CD4-positive, CD25-positive, alpha-beta regulatory T cell (primary cell): ENCODE results near the gene SLC25A13. TPM values are rescaled to one million over a fixed set of nuclear protein-coding genes. Genes with fewer than 3 reads are reported as not detected.
A peak's percentile ranks its signal among the peaks of the same experiment; 100 is the strongest.

Experiments
- ATAC-seq, 2 donors: fragments of 150-1000 bp; cut with Tn5 transposase; one replicate each; pipeline ENCODE4 v1.10.0; 2021; ENCODE audit warnings: low read depth in 2 of 2, moderate number of reproducible peaks in 2 of 2, moderate library complexity in 1 of 2
- DNase-seq, 3 donors: peaks; one replicate each; pipeline versions ENCODE4 v3.0.0 to v3.0.0-alpha.2; 2012 to 2022; ENCODE audit warnings: mixed read lengths in 1 of 3
- H3K27ac ChIP-seq: one replicate; pipeline ENCODE4 v1.7.0; 2013; ENCODE audit warnings: mild to moderate bottlenecking, low read length; ENCODE audit not compliant: insufficient read depth, poor library complexity, severe bottlenecking
- H3K27me3 ChIP-seq: one replicate; pipeline ENCODE4 v1.7.0; 2013; ENCODE audit warnings: low read length; ENCODE audit not compliant: control insufficient read depth, insufficient read depth
- H3K36me3 ChIP-seq: one replicate; pipeline ENCODE4 v1.7.0; 2013; ENCODE audit warnings: mild to moderate bottlenecking, low read length, moderate library complexity; ENCODE audit not compliant: control insufficient read depth, insufficient read depth
- H3K4me1 ChIP-seq: 2 replicates; pipeline ENCODE4 v1.7.0; 2013; ENCODE audit warnings: mild to moderate bottlenecking, low read length; ENCODE audit not compliant: insufficient read depth, control insufficient read depth, poor library complexity, severe bottlenecking
- H3K4me3 ChIP-seq: one replicate; pipeline ENCODE4 v1.7.0; 2013; ENCODE audit warnings: low read depth, mild to moderate bottlenecking, low read length, moderate library complexity
- H3K9me3 ChIP-seq, 2 experiments: 1 replicate in 1 of 2; 2 replicates in 1 of 2; pipeline ENCODE4 v1.7.0; 2013; ENCODE audit warnings: low read length in 2 of 2, mild to moderate bottlenecking in 1 of 2, moderate library complexity in 1 of 2; ENCODE audit not compliant: control insufficient read depth in 2 of 2
- H3K27ac Mint-ChIP-seq, 3 donors: one replicate each; pipeline ENCODE4 v1.8.0; 2020 to 2022; ENCODE audit warnings: mild to moderate bottlenecking in 3 of 3, mixed read lengths in 3 of 3, moderate library complexity in 2 of 3
- H3K27me3 Mint-ChIP-seq: one replicate; pipeline ENCODE4 v1.8.0; 2022; ENCODE audit warnings: mild to moderate bottlenecking, mixed read lengths
- H3K36me3 Mint-ChIP-seq: one replicate; pipeline ENCODE4 v1.8.0; 2020; ENCODE audit warnings: mixed read lengths
- H3K4me1 Mint-ChIP-seq, 4 donors: one replicate each; pipeline ENCODE4 v1.8.0; 2020 to 2022; ENCODE audit warnings: mixed read lengths in 4 of 4, mild to moderate bottlenecking in 1 of 4
- H3K4me3 Mint-ChIP-seq, 4 donors: one replicate each; pipeline ENCODE4 v1.8.0; 2020 to 2022; ENCODE audit warnings: mild to moderate bottlenecking in 4 of 4, mixed read lengths in 4 of 4, moderate library complexity in 3 of 4
- H3K9me3 Mint-ChIP-seq, 7 donors: one replicate each; pipeline ENCODE4 v1.8.0; 2020 to 2022; ENCODE audit warnings: mixed read lengths in 7 of 7, mild to moderate bottlenecking in 3 of 7, moderate library complexity in 2 of 7
- polyA plus RNA-seq, 4 donors: library from polyadenylated mRNA; unstranded; fragments of 300-500 nt; fragmentation: Illumina TruSeq; gene quantifications; one replicate each; pipeline ENCODE4 v1.2.3, GENCODE V29; 2021
- total RNA-seq: library from RNA; stranded (reverse); gene quantifications from one replicate; pipeline ENCODE4 v1.2.3, GENCODE V29; 2022

The SLC25A13 gene
- total and polyA plus RNA-seq, 5 donors from 2014 or later: 7.6 to 14.5 (median 8.7) TPM

DNA sequence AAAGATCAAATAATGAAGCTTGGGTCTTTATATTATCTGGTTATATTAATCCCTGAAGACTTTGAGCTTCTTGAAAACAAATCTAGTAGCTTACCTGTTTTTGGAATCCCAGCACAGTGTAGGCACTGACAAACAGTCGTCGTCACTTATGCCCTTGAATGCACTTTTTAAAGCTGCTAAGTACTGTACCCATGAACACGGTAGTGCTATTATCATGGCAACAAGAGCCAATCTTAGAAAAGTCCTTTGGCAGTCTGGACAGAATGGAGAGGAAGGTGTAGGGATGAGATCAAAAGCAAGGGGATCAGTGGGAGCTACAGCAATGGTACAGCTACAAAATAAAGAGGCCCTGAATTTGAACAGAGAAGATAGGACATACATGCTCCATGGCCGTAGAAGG, 9.4 kb downstream of the SLC25A13 start:
- Histone ChIP-seq H3K27me3 (no peaks in the 10 kb centered on the region), H3K4me1 (no peaks in the 10 kb centered on the region), H3K36me3 (no peaks in the 10 kb centered on the region), H3K27ac (no peak overlapping the region), H3K4me3 (no peak overlapping the region), H3K9me3 (no peaks in the 10 kb centered on the region)
- H3K4me3 Mint-ChIP-seq: no peak overlapping the region
- no peaks in the 10 kb centered on the region for H3K9me3 Mint-ChIP-seq
- ATAC-seq (no peak), DNase-seq (no peak)
- H3K27ac Mint-ChIP-seq: no peak overlapping the region
- no peaks in the 10 kb centered on the region for H3K27me3 Mint-ChIP-seq
- peaks cover 5% of the 10 kb centered on the region for H3K36me3 Mint-ChIP-seq
- H3K4me1 Mint-ChIP-seq: peaks cover 32 to 48% (median 39%) of the 10 kb centered on the region in 4 donors

DNA sequence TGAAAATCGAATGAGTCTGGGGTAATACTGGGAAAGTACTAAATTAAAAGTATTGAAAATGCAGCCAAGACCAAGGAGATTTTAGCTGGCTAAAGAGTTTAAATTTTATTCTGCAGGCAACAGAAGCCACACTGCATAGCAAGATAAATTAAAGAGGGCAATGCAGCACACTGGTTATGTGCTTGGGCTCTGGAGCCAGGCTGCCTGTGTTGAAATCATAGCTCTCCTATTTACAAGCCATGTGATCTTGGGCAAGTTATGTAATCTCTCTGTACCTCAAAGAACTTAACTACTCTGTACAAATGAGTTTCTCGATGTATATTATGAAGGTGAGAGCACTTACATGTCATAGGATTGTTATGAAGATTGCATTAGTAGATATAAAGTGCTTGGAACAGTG, 9.9 kb downstream of the SLC25A13 start:
- peak overlapping the region in 1 of 3 donors; percentile 23 for H3K27ac Mint-ChIP-seq
- ATAC-seq (no peak), DNase-seq (no peak)
- H3K4me3 ChIP-seq: no peak overlapping the region
- no peaks in the 10 kb centered on the region for H3K27me3 ChIP-seq
- peaks cover 29 to 45% (median 37%) of the 10 kb centered on the region in 4 donors for H3K4me1 Mint-ChIP-seq
- H3K36me3 Mint-ChIP-seq: peaks cover 5% of the 10 kb centered on the region
- no peaks in the 10 kb centered on the region for H3K36me3 ChIP-seq
- no peak overlapping the region for H3K27ac ChIP-seq
- H3K27me3 Mint-ChIP-seq: no peaks in the 10 kb centered on the region
- no peaks in the 10 kb centered on the region for H3K4me1 ChIP-seq
- H3K4me3 Mint-ChIP-seq: no peak overlapping the region
- no peaks in the 10 kb centered on the region for H3K9me3 Mint-ChIP-seq
- no peaks in the 10 kb centered on the region for H3K9me3 ChIP-seq

DNA sequence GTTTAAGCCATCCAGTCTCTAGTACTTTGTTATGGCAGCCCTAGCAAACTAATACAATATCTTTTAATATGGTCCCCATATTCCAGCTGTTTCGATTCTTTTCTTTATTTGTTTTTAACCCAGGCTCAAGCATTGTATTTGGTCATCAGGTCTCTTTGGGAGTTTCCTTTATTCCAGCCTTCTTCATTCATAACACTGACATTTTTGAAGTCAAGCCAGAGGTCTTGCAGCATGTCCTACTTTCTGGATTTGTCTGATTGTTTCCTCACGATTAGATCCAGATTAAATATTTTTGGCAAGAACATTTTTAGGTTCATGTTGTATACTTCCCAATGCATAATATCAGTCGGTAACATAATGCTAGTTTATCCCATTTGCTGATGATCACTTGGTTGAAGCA, 11.8 kb downstream of the SLC25A13 start:
- Histone ChIP-seq H3K27me3 (no peaks in the 10 kb centered on the region), H3K4me3 (no peak overlapping the region), H3K27ac (no peak overlapping the region), H3K4me1 (no peaks in the 10 kb centered on the region), H3K36me3 (no peaks in the 10 kb centered on the region), H3K9me3 (no peaks in the 10 kb centered on the region)
- no peak for ATAC-seq
- H3K27ac Mint-ChIP-seq: no peak overlapping the region
- H3K27me3 Mint-ChIP-seq: no peaks in the 10 kb centered on the region
- no peaks in the 10 kb centered on the region for H3K9me3 Mint-ChIP-seq
- H3K36me3 Mint-ChIP-seq: peaks cover 9% of the 10 kb centered on the region
- H3K4me3 Mint-ChIP-seq: no peak overlapping the region
- H3K4me1 Mint-ChIP-seq: peaks cover 22 to 46% (median 38%) of the 10 kb centered on the region in 4 donors
- no peak for DNase-seq

- no peak overlapping the region for H3K27ac Mint-ChIP-seq
- DNase-seq (peak in 1 of 3 donors; percentile 10), ATAC-seq (no peak)
- peaks cover 9% of the 10 kb centered on the region for H3K4me1 ChIP-seq
- H3K27me3 Mint-ChIP-seq: no peaks in the 10 kb centered on the region
- H3K4me1 Mint-ChIP-seq: peaks cover 25 to 50% (median 43%) of the 10 kb centered on the region in 4 donors
- no peak overlapping the region for H3K4me3 Mint-ChIP-seq
- H3K36me3 ChIP-seq: no peaks in the 10 kb centered on the region
- H3K9me3 ChIP-seq: no peaks in the 10 kb centered on the region
- H3K27me3 ChIP-seq: no peaks in the 10 kb centered on the region
- no peak overlapping the region for H3K4me3 ChIP-seq
- H3K27ac ChIP-seq: no peak overlapping the region
- peaks cover 9% of the 10 kb centered on the region for H3K36me3 Mint-ChIP-seq
- H3K9me3 Mint-ChIP-seq: no peaks in the 10 kb centered on the region
Measured at GRCh38 chr7:96308950-96309263, 13.0 kb downstream of the SLC25A13 start.

- no peak for DNase-seq
- H3K36me3 ChIP-seq: no peaks in the 10 kb centered on the region
- H3K4me1 Mint-ChIP-seq: peaks cover 29 to 55% (median 47%) of the 10 kb centered on the region in 4 donors
Measured at GRCh38 chr7:96308253-96308949, 13.5 kb downstream of the SLC25A13 start.

GRCh38 chr7:96306385-96307125, 15.3 kb downstream of the SLC25A13 start:
- DNase-seq (no peak), ATAC-seq (no peak)
- no peak overlapping the region for H3K4me3 ChIP-seq
- H3K36me3 Mint-ChIP-seq: peaks cover 4% of the 10 kb centered on the region
- H3K27me3 ChIP-seq: no peaks in the 10 kb centered on the region
- H3K9me3 Mint-ChIP-seq: no peaks in the 10 kb centered on the region
- H3K27ac ChIP-seq: no peak overlapping the region
- no peaks in the 10 kb centered on the region for H3K9me3 ChIP-seq
- H3K27me3 Mint-ChIP-seq: no peaks in the 10 kb centered on the region
- peaks cover 10% of the 10 kb centered on the region for H3K4me1 ChIP-seq
- H3K27ac Mint-ChIP-seq: peak overlapping the region in 1 of 3 donors; percentile 48
- H3K36me3 ChIP-seq: no peaks in the 10 kb centered on the region
- peaks cover 17 to 68% (median 51%) of the 10 kb centered on the region in 4 donors for H3K4me1 Mint-ChIP-seq
- H3K4me3 Mint-ChIP-seq: no peak overlapping the region

More at GRCh38 chr7:96308253-96308949, 13.5 kb downstream of the SLC25A13 start:
- Mint-ChIP-seq H3K9me3 (no peaks in the 10 kb centered on the region), H3K4me3 (no peak overlapping the region), H3K27ac (no peak overlapping the region), H3K36me3 (peaks cover 9% of the 10 kb centered on the region), H3K27me3 (no peaks in the 10 kb centered on the region)
- H3K27me3 ChIP-seq: no peaks in the 10 kb centered on the region
- peaks cover 10% of the 10 kb centered on the region for H3K4me1 ChIP-seq
- H3K9me3 ChIP-seq: no peaks in the 10 kb centered on the region
- no peak overlapping the region for H3K4me3 ChIP-seq
- H3K27ac ChIP-seq: no peak overlapping the region
- ATAC-seq: no peak

DNA sequence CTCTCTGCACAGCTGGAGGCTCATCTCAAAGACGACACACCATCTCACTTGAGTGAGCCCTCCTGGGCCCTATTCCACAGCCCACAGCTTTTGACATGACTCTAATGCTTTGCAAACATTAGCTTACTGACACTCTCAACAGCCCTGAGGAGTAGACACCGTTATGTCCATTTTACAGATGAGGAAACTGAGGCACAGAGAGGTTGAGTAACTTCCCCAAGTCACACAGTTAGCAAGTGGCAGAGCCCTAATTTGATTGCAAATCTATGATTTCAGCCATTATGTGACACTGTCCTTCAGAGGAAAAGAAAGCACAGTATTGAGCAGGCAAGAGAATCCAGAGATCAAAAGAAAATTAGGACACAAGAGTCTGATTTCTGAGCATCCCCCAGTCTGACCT, 16.0 kb downstream of the SLC25A13 start:
- H3K27ac ChIP-seq: no peak overlapping the region
- H3K4me1 Mint-ChIP-seq: peaks cover 16 to 64% (median 51%) of the 10 kb centered on the region in 4 donors

More for the DNA sequence above, 16.0 kb downstream of the SLC25A13 start:
- ATAC-seq (no peak), DNase-seq (no peak)
- no peak overlapping the region for H3K4me3 ChIP-seq
- H3K9me3 Mint-ChIP-seq: no peaks in the 10 kb centered on the region
- no peaks in the 10 kb centered on the region for H3K27me3 Mint-ChIP-seq
- no peaks in the 10 kb centered on the region for H3K36me3 ChIP-seq
- H3K9me3 ChIP-seq: no peaks in the 10 kb centered on the region
- peaks cover 10% of the 10 kb centered on the region for H3K4me1 ChIP-seq
- no peak overlapping the region for H3K27ac Mint-ChIP-seq
- H3K36me3 Mint-ChIP-seq: peaks cover 4% of the 10 kb centered on the region
- H3K4me3 Mint-ChIP-seq: no peak overlapping the region
- no peaks in the 10 kb centered on the region for H3K27me3 ChIP-seq
